ENCODE data around the gene FRMD4B.
"Not testable (repeated sequence)": the region's sequence is repeated elsewhere in the genome, so short reads cannot be mapped to it uniquely, and the experiment has no call there.

The FRMD4B gene

DNA sequence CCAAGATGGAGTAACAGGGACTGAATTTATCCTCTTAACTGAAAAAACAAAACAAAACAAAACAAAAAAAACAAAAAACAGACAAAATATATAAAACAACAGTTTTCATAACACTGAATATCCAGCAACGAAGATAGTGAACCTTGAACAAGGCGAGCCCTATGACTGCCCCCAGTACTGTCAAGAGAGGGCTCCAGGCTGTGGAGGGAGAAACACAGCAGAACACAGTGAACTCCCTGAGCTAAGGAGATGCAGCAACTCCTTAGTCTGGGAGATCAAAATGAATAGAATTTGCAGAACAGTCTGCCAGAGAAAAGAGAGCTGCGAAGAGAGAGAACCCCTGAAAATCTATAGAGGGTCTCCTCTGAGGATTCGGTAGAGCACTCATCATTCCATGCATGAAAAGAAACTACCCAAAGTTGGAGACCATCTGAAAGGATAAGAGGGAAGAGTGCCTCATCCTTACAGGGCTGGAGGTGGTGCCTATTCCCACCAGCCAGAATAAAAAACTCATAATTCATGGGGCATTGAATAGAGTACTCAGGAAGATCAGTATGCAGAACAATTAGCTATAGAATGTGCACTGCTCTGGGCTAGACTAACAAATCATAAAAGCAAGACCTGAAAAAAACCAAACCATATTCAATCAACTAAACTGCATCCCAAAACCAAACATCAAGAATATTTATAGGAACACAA lies 101.8 kb downstream of the FRMD4B start:
- no peak for DNase-seq (ENCODE audit: low read depth)

DNA sequence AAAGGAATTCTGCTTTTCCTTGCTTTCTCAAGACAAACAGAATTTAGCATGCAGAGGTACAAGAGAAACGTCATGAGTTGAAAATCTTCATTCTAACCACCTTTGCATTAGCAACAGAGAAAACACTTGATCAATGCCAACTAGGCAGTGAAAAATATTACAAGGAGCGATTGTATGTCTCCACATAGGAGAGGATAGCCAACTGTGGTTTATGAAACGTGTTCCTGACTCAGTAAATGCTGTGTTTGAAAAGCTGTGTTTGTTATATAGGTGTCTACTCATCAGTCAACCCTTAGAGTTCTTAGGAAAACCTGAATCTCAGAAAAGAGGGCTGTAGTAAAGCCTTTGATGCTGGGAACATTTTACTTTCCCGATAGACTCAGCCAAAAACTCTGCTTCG lies 102.4 kb downstream of the FRMD4B start:
- DNase-seq (ENCODE audit: low read depth), result no peak

- peak; percentile 65 for DNase-seq (ENCODE audit: low read depth)
Measured at GRCh38 chr3:69282181-69282580, 103.7 kb downstream of the FRMD4B start.

DNA sequence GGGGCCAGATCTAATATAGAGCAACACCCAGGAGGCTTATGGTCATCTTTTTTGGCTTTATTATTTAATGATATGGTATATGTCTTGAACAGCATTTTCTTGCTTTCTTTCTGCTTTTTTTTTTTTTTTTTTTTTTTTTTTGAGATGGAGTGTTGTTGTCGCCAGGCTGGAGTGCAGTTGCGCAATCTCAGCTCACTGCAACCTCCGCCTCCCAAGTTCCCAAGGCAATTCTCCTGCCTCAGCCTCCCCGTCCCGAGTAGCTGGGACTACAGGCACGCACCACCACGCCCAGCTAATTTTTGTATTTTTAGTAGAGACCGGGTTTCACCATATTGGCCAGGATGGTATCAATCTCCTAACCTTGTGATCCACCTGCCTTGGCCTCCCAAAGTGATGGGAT lies 108.5 kb downstream of the FRMD4B start:
- not testable (repeated sequence) for DNase-seq (ENCODE audit: low read depth)

DNA sequence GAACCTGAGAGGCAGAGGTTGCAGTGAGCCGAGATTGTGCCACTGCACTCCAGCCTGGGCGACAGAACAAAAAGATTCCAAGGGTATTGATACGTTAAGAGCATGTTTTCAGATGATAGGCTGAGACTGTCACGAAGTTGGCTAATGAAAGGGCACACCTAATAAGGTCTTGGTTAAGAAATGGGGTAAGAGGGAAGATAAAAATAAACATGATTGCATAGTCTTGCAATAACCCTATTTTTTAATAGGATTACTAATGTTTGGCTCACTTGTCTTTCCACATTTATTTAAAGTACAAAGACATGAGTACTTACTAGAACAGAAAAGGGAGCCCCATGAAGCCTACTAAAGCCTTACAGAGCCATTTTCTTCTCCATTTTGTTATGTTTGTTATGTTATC lies 109.0 kb downstream of the FRMD4B start:
- DNase-seq (ENCODE audit: low read depth), result no peak

GRCh38 chr3:69276191-69276590 lies 109.7 kb downstream of the FRMD4B start:
- DNase-seq (ENCODE audit: low read depth), result not testable (repeated sequence)

GRCh38 chr3:69273896-69274295 lies 112.0 kb downstream of the FRMD4B start:
- no peak for DNase-seq (ENCODE audit: low read depth)

GRCh38 chr3:69272556-69272955 lies 113.3 kb downstream of the FRMD4B start:
- DNase-seq (ENCODE audit: low read depth), result no peak

DNA sequence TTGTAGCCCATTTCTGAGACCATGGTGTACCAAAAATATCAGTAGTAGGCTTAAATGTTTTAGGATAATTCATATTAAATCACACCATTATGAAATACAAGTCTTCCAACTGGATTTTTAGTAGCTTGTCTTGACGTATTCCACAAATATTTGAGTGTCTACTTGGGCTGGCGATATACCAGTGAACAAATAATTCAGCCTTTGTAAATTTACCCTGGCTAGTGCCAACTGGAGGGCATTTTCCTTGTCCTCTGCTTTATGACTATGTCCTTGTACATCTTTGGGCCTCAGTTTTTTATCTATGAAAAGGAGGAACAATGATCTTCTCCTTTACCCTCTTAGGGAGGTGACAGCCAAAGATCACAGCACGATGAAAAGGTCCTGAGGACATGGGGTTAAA lies 114.8 kb downstream of the FRMD4B start:
- DNase-seq (ENCODE audit: low read depth), result no peak

- no peak for DNase-seq (ENCODE audit: low read depth)
Measured at GRCh38 chr3:69266585-69266984, 119.3 kb downstream of the FRMD4B start.

GRCh38 chr3:69266071-69266470 lies 119.8 kb downstream of the FRMD4B start:
- DNase-seq (ENCODE audit: low read depth), result not testable (repeated sequence)

DNA sequence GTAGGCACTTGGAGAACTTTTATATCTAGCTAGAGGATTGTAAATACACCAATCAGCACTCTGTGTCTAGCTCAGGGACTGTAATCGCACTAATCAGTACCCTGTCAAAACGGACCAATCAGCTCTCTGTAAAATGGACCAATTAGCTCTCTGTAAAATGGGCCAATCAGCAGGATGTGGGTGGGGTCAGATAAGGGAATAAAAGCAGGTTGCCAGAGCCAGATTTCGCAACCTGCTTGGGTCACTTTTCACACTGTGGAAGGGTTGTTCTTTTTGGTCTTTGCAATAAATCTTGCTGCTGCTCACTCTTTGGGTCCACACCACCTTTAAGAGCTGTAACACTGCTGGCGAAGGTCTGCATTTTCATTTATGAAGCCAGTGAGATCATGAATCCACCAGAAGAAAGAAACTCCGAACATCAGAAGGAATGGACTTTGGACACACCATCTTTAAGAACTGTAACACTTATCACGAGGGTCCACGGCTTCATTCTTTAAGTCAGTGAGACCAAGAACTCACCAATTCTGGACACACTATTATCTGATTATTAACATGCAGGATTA lies 125.0 kb downstream of the FRMD4B start:
- not testable (repeated sequence) for DNase-seq (ENCODE audit: low read depth)

- DNase-seq (ENCODE audit: low read depth), result no peak
Measured at GRCh38 chr3:69260216-69260787, 125.6 kb downstream of the FRMD4B start.

DNA sequence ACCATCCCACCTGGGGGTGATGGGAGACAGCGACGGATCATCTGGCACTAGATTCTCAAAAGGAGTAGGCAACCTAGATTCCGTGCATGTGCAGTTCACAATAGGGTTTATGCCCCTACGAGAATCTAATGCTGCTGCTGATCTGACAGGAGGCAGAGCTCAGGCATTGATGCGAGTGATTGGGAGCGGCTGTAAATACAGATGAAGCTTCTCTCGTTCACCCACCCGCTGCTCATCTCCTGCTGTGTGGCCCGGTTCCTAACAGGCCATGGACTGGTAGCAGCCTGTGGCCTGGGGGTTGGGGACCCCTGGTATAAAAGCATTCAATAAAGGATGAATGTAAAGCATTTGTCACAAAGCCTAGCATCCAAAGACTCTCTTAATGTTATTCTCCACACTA lies 126.8 kb downstream of the FRMD4B start:
- DNase-seq (ENCODE audit: low read depth), result no peak

GRCh38 chr3:69255928-69256327 lies 130.0 kb downstream of the FRMD4B start:
- DNase-seq (ENCODE audit: low read depth), result no peak

DNA sequence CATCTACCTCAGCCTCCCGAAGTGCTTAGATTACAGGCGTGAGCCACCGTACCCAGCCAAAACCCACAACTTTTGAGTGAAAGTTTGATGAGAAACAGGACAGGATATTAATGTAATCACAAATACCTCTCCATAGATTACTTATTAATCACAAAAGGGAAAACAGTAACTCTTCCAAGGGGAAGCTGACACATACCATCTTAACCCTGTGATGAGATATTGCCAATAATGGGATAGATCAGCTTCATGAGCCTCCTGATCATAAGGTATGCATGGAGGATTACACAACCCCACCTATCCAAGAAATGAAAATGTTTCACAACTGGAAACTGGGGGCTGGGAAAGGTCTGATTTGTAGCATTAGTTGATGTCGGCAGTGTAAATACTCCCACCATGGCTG lies 131.5 kb downstream of the FRMD4B start:
- no peak for DNase-seq (ENCODE audit: low read depth)

GRCh38 chr3:69252631-69253030 lies 133.3 kb downstream of the FRMD4B start:
- DNase-seq (ENCODE audit: low read depth), result no peak

DNA sequence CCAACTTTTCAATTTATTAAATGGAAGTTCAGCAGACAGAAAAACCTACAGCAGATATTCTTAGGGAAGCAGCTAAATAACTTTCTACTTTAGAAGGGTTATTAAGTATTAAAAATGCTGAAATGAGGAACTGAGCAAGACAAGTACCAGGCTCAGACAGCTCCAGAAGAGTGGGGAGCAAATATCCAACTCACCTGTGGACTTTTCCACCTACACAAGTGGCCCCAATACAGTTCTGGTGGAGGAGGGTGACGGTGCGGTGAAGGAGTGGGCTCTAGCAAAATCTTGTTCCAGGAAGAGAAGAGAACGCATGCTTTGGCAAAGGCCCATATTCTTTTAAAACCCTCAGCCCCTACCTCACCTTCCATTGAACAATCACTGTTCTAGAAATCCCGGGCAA lies 133.7 kb downstream of the FRMD4B start:
- DNase-seq (ENCODE audit: low read depth), result no peak

GRCh38 chr3:69251078-69251805 lies 134.6 kb downstream of the FRMD4B start:
- no peak for DNase-seq (ENCODE audit: low read depth)

DNA sequence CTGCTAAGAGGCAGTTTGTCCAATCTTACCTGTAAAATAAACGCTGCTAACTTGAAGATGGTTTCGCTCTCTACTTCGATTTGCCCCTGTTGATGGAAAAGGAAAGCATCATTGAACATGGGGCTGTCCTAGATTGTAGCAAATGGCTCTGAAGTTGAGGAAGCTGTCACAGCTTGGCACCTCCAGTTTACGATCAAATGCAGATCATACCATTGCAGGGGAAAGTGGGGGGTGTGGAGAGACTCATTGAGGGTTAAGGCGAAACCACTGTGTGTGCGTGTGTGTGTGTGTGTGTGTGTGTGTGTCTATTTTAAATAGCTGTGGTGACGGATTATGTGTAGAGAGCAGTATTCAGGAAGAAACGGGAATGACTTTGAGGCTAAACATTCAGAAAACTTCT lies 135.9 kb downstream of the FRMD4B start:
- DNase-seq (ENCODE audit: low read depth), result peak; percentile 15

DNA sequence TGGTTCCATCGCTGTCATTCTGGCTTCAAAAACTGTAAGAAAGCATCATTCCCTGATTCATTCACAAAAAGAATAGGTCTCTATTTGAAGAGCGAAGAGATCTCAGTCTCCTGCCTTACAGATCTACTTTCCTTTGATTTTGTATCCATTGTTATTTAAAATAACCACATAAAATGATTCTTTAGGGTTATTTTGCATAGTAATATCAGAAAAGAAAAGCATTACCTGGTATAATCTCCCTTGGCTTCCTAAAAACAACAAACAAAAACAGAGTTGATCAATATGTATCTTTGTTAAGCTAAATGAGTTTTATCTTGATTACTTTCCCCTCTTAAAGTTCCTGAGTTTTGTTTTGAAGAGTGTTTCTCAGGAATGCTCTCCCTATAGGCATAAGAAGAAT lies 136.9 kb downstream of the FRMD4B start:
- no peak for DNase-seq (ENCODE audit: low read depth)

DNA sequence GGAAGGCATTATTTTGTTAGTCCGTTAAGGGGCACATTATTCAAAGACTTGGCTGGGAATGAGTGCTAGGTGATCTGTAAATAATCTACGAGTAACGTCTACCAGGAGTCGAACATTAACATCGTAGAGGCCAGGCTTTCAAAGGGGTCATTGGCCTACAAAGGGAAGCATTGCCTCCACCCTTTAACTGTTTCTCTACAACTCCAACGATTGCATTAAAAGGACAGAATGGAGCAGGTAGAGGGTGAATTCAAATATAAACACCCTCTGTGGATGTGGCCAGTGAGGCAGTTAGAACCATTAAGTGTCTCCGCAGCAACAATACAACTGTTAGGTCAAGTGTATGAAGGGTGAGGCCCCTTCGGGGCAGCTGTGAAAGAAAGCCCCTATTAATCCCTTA lies 137.5 kb downstream of the FRMD4B start:
- DNase-seq (ENCODE audit: low read depth), result no peak

DNA sequence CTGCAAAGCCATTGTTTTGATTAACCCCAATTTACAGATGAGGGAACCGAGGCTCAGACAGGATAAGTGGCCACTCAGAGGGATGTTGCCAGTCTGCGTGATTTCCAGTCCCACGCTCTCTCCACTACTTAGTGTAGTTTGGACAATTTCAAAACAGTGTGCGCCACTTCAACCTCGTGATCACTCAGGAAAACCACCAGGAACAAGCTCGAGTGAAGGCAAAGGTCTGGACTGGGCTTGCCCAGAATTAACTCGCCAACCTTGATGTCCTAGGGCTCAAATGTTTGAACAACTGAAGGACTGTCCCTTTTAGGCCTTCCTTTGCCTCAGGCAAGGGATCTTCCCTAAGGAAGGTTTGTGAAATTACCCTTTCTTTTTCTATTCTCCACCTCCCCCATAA lies 139.3 kb downstream of the FRMD4B start:
- DNase-seq (ENCODE audit: low read depth), result no peak
